PC-9 (cell line): ENCODE results near the gene PLB1.

Experiments
- CTCF ChIP-seq: fragments of 200-600 bp; sonication (generic); conservative IDR thresholded peaks from 2 replicates; pipeline ENCODE4 v1.6.1; 2017; ENCODE audit warnings: mixed run types, antibody characterized with exemption, mild to moderate bottlenecking, moderate library complexity
- EZH2 ChIP-seq: fragments of 200-600 bp; sonication (generic); IDR thresholded peaks from 2 replicates; pipeline ENCODE4 v1.8.0; 2017; ENCODE audit warnings: antibody characterized with exemption, low read depth

GRCh38 chr2:28687171-28687570 lies 191.3 kb downstream of the PLB1 start:
- TF ChIP-seq CTCF (no peak), EZH2 (no peak)
